ENCODE measurements around the gene ERN2. TPM values are rescaled to one million over a fixed set of nuclear protein-coding genes. Genes with fewer than 3 reads are reported as not detected.

Gene ERN2
- total and polyA plus RNA-seq, 4 donors: 0.33 to 3.0 (median 0.42) TPM

DNA sequence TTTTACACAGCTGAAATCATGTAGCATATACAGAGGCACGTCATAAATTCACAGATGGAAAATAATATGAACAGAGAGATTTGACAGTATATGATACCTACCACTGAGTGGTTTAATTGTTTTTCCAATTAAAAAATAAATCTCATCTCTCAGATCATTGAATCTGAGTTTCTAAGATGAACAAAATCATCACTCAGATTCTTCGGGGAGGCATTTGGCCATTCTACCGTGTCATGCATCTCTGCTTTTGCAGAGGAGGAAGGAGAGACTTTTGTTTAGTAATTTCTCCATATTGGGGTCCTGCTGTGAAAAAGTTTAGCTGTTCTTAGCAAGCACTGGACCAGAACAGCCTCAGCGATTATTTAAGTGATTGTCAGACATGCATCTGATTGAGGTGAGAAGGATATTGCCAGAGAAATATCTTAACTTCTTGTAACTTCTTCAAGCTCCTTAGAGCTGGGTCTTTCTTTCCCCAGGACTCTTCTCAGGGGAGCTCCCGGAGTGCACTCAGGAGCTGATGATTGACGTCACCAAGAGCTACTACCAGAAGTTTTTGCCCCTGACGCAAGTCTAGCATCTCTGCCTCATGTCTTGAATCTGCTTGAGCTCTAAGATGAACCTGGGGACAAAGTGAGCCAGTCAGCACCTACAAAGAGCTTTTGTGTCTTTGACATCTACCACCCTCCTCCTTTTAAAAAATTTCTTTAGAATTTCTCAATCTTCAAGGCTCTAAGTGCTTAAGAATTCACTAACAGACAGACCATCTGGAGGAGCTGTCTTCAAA lies 46.3 kb downstream of the ERN2 start:
- no peaks in the 10 kb centered on the region for H3K4me1 ChIP-seq (ENCODE audit: control insufficient read depth, insufficient read depth, low read length)
- DNase-seq (ENCODE audit: low read depth in 4 of 6, low spot score in 6 of 6): peak in 3 of 6 donors; percentile 7 to 92 (median 32)
- no peaks in the 10 kb centered on the region for H3K27me3 ChIP-seq (ENCODE audit: control insufficient read depth, insufficient read depth, low read length)
- H3K4me3 ChIP-seq (ENCODE audit: low read depth, low read length): no peak overlapping the region
- no peaks in the 10 kb centered on the region for H3K9me3 ChIP-seq (ENCODE audit: control insufficient read depth, insufficient read depth, low read length)
- H3K27ac ChIP-seq (ENCODE audit: low read depth, low read length): no peak overlapping the region
- H3K36me3 ChIP-seq (ENCODE audit: control insufficient read depth, insufficient read depth, low read length): peaks cover 45% of the 10 kb centered on the region
- 80% methylated on average over 3 of the region's 7 CpGs for WGBS (ENCODE audit: insufficient coverage)

- Histone ChIP-seq H3K4me1 (ENCODE audit: control insufficient read depth, insufficient read depth, low read length) (no peaks in the 10 kb centered on the region), H3K27me3 (ENCODE audit: control insufficient read depth, insufficient read depth, low read length) (no peaks in the 10 kb centered on the region), H3K9me3 (ENCODE audit: control insufficient read depth, insufficient read depth, low read length) (no peaks in the 10 kb centered on the region), H3K27ac (ENCODE audit: low read depth, low read length) (no peak overlapping the region), H3K4me3 (ENCODE audit: low read depth, low read length) (no peak overlapping the region), H3K36me3 (ENCODE audit: control insufficient read depth, insufficient read depth, low read length) (peaks cover 37% of the 10 kb centered on the region)
- DNase-seq (ENCODE audit: low read depth in 4 of 6, low spot score in 6 of 6): no peak
- WGBS (ENCODE audit: insufficient coverage): no CpG with 5 or more reads among the region's 2 CpGs
Measured at GRCh38 chr16:23663918-23664317, 49.1 kb downstream of the ERN2 start.

DNA sequence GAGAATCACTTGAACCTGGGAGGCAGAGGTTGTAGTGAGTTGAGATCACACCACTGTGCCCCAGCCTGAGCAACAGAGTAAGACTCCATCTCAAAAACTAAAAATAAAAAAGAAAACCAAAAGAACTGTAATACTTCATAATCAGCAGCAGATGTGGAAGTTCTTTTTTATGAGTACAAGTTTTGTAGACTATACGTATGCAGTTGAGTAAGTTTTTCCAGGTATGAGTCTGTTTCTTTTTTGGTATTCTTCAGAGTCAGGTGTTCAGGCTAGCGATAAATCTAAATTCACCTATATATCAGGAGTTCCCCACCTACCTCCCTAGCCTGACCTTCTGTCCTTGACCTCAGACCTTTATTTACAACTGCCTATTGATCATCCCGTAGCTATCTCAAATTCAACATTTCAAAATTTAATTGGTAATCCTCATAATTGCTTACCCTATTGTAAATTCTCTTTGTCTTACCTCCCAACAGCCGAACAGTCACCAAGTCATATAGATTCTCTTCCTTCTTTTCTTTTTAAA lies 61.0 kb downstream of the ERN2 start:
- peaks cover 22% of the 10 kb centered on the region for H3K36me3 ChIP-seq (ENCODE audit: control insufficient read depth, insufficient read depth, low read length)
- no peak for DNase-seq (ENCODE audit: low read depth in 4 of 6, low spot score in 6 of 6)
- H3K4me1 ChIP-seq (ENCODE audit: control insufficient read depth, insufficient read depth, low read length): no peaks in the 10 kb centered on the region
- no peaks in the 10 kb centered on the region for H3K27me3 ChIP-seq (ENCODE audit: control insufficient read depth, insufficient read depth, low read length)
- H3K4me3 ChIP-seq (ENCODE audit: low read depth, low read length): no peak overlapping the region
- WGBS (ENCODE audit: insufficient coverage): 100% methylated on average over 2 of the region's 4 CpGs
- H3K9me3 ChIP-seq (ENCODE audit: control insufficient read depth, insufficient read depth, low read length): no peaks in the 10 kb centered on the region
- H3K27ac ChIP-seq (ENCODE audit: low read depth, low read length): no peak overlapping the region

DNA sequence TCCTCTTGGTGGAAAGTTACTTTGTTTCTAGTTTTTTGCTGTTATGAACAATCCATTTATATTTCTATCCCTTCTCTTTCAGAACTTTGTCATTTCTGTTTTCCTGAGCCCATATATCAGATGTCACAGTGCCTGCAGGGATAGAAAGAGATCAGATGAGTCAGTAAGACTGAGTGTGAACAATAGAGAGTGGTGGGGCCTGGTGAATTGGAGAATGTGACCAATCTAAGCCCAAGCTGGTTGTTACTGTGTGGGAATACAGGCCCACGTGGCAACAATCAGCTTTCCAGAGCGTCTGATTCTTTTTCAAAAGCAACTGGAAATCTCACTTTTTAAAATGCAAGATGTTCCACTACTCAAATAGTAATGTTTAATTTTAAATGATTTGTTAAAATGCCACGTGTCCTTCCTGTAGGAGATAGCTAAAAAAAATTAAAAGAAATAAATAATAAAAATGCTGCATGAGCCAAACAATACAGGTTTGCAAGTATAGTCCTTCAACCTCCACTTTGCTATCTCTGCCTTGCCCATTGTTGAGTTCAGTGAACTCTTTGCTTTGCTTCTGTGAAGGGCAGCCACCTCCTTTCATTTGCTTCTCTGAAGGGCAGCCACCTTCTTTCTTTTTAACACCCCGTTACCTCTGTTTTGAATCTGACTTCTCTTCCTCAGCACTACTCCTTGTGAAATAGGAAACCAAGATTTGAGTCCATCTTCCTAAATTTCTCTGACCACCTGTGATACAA lies 62.2 kb downstream of the ERN2 start:
- no peak overlapping the region for H3K27ac ChIP-seq (ENCODE audit: low read depth, low read length)
- WGBS (ENCODE audit: insufficient coverage): no CpG with 5 or more reads among the region's 4 CpGs
- no peak for DNase-seq (ENCODE audit: low read depth in 4 of 6, low spot score in 6 of 6)
- H3K4me1 ChIP-seq (ENCODE audit: control insufficient read depth, insufficient read depth, low read length): no peaks in the 10 kb centered on the region
- peaks cover 23% of the 10 kb centered on the region for H3K36me3 ChIP-seq (ENCODE audit: control insufficient read depth, insufficient read depth, low read length)
- no peaks in the 10 kb centered on the region for H3K27me3 ChIP-seq (ENCODE audit: control insufficient read depth, insufficient read depth, low read length)
- no peaks in the 10 kb centered on the region for H3K9me3 ChIP-seq (ENCODE audit: control insufficient read depth, insufficient read depth, low read length)
- H3K4me3 ChIP-seq (ENCODE audit: low read depth, low read length): no peak overlapping the region

DNA sequence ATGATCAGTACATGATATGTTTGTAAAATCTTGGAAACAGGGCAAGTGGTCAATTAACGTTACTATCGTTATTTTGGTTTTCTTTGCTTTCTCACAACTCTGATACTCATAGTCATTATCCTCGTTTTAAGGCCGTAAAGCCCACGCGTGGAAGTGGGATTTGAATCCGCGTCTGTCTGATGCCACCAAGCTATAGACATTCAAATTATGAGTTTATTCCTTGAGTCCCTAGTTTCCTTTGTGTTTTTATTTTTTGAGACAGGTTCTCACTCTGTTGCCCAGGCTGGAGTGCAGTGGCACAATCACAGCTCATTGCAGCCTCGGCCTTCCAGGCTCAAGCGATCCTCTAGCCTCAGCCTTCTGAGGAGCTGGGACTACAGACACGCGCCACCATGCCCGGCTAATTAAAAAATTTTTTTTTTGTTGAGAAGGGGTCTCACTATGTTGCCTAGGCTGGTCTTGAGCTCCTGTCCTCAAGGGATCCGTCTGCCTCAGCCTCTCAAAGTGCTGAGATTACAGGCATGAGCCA lies 70.7 kb downstream of the ERN2 start:
- H3K27me3 ChIP-seq (ENCODE audit: control insufficient read depth, insufficient read depth, low read length): no peaks in the 10 kb centered on the region
- peaks cover 26% of the 10 kb centered on the region for H3K36me3 ChIP-seq (ENCODE audit: control insufficient read depth, insufficient read depth, low read length)
- H3K27ac ChIP-seq (ENCODE audit: low read depth, low read length): no peak overlapping the region
- no peaks in the 10 kb centered on the region for H3K9me3 ChIP-seq (ENCODE audit: control insufficient read depth, insufficient read depth, low read length)
- H3K4me1 ChIP-seq (ENCODE audit: control insufficient read depth, insufficient read depth, low read length): peaks cover 20% of the 10 kb centered on the region
- peak overlapping the region; percentile 94 for H3K4me3 ChIP-seq (ENCODE audit: low read depth, low read length)
- DNase-seq (ENCODE audit: low read depth in 4 of 6, low spot score in 6 of 6): no peak
- 85% methylated on average over 6 of the region's 14 CpGs for WGBS (ENCODE audit: insufficient coverage)

DNA sequence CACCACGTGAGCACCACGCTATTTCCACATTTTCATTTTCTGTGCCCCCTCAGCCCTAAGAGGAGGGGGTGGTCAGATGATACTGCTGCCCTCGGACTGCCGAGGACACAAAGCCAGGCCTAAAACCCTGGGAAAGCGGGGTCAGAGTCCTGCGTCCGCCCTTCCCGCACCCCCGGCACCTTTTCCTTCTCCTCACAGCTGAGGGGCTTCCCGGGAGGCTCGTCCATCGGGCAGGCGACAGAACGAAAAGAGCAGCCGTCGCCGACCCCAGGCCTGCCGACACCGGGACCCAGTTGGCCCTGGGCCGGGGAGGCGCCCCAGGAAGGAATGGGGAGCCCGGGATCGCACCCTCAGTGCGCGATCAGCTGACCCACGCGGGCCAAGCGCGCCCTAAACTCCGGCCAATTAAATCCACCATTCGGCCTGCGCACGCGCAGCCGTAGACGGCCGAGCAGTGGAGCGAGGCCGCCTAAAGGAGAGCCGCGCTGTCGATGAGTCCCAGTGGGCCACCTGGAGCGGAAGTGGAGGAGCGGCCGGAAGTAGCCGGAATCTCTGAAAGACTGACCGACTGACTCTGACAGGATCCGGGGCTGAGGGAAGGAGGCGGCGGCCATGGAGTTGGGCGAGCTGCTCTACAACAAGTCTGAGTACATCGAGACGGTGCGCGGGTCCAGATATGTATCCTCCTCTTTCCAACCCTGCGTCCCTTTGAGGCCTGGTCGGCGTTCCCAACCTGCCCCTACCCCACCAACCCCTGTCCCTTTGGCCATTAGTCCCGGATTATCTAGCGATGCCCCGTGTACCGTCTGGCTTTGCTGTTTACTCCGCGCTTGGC lies 71.9 kb downstream of the ERN2 start, which contains the start of the genes DCTN5 and PALB2:
Gene DCTN5 (plus strand): TSS at position 536 of the 835 bp plus-strand sequence. CDS start 77 bp downstream, at position 613.
Gene PALB2 (minus strand): TSS at position 380 of the 835 bp plus-strand sequence. CDS start 153 bp downstream, at position 227.
- WGBS (ENCODE audit: insufficient coverage): 0% methylated on average over 55 of the region's 64 CpGs
- H3K27ac ChIP-seq (ENCODE audit: low read depth, low read length): peak within 1 kb of the TSS; percentile 80
- H3K27me3 ChIP-seq (ENCODE audit: control insufficient read depth, insufficient read depth, low read length): no peaks in the 10 kb centered on the region
- peak; percentile 82 to 98 (median 90) for DNase-seq (ENCODE audit: low read depth in 4 of 6, low spot score in 6 of 6)
- peaks cover 24% of the 10 kb centered on the region for H3K36me3 ChIP-seq (ENCODE audit: control insufficient read depth, insufficient read depth, low read length)
- peaks cover 20% of the 10 kb centered on the region for H3K4me1 ChIP-seq (ENCODE audit: control insufficient read depth, insufficient read depth, low read length)
- peak within 1 kb of the TSS; percentile 94 for H3K4me3 ChIP-seq (ENCODE audit: low read depth, low read length)
- no peaks in the 10 kb centered on the region for H3K9me3 ChIP-seq (ENCODE audit: control insufficient read depth, insufficient read depth, low read length)

- H3K4me1 ChIP-seq (ENCODE audit: control insufficient read depth, insufficient read depth, low read length): peaks cover 20% of the 10 kb centered on the region
- peak overlapping the region; percentile 94 for H3K4me3 ChIP-seq (ENCODE audit: low read depth, low read length)
- no peaks in the 10 kb centered on the region for H3K9me3 ChIP-seq (ENCODE audit: control insufficient read depth, insufficient read depth, low read length)
- H3K27ac ChIP-seq (ENCODE audit: low read depth, low read length): peak overlapping the region; percentile 53
- H3K27me3 ChIP-seq (ENCODE audit: control insufficient read depth, insufficient read depth, low read length): no peaks in the 10 kb centered on the region
- H3K36me3 ChIP-seq (ENCODE audit: control insufficient read depth, insufficient read depth, low read length): peaks cover 24% of the 10 kb centered on the region
- WGBS (ENCODE audit: insufficient coverage): no CpG with 5 or more reads among the region's 8 CpGs
- no peak for DNase-seq (ENCODE audit: low read depth in 4 of 6, low spot score in 6 of 6)
Measured at GRCh38 chr16:23640615-23640930, 72.4 kb downstream of the ERN2 start.
